Measurements from ENCODE around the gene GMPS.

DNA sequence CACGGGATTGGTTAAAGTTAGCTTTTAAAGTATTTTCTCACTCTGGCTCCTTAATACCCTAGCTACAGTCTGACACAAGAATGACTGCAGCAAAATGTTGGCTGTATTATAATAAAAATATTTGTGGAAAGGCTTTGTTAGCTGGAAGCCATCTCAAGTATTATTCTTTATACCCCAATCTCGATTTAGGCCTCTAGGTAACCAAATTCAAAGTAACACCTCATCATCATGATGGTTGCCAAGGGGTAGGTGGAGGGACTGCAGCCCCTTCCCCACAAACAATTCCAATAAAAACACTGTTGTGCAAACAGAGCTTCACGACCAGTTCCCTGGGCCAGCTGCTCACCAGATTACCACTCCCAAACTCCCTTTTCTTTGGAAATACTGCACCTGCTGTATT, 759 bp upstream of the GMPS start:
- TF ChIP-seq POLR2A (IDR thresholded peaks at IDR 0.05; ENCODE audit: low read length) (no peak), GATA1 (IDR thresholded peaks at IDR 0.05; ENCODE audit: low read depth, low read length) (no peak)
